ENCODE measurements around the gene SPATA32. TPM values are rescaled to one million over a fixed set of nuclear protein-coding genes. Genes with fewer than 3 reads are reported as not detected.

The SPATA32 gene
- total RNA-seq, 2 experiments from 2014 or later: 0.23 to 0.49 TPM

- Mint-ChIP-seq H3K4me1 (peaks cover 55% of the 10 kb centered on the region), H3K4me3 (peak overlapping the region; percentile 82), H3K27me3 (no peaks in the 10 kb centered on the region), H3K9me3 (ENCODE audit: low read depth) (no peaks in the 10 kb centered on the region), H3K36me3 (peaks cover 42% of the 10 kb centered on the region), H3K27ac (peak overlapping the region; percentile 96)
- ATAC-seq (no peak), DNase-seq (peak; percentile 90)
- CTCF ChIA-PET: interaction anchor here (0.6 to 4.9 kb wide), 18 partner anchors 9 to 138 kb away, joined by 3 to 42 read pairs (median 10); partner anchors contain the start of genes FMNL1 and HEXIM1
These were observed 14.9 kb downstream of the SPATA32 start for GRCh38 chr17:45246861-45247428.

- Mint-ChIP-seq H3K9me3 (ENCODE audit: low read depth) (no peaks in the 10 kb centered on the region), H3K27ac (peak overlapping the region; percentile 96), H3K4me1 (peaks cover 52% of the 10 kb centered on the region), H3K36me3 (peaks cover 42% of the 10 kb centered on the region), H3K27me3 (no peaks in the 10 kb centered on the region), H3K4me3 (peak overlapping the region; percentile 82)
- ATAC-seq (no peak), DNase-seq (no peak)
- CTCF ChIA-PET: interaction anchor here (0.7 to 4.9 kb wide), 11 partner anchors 10 to 138 kb away, joined by 3 to 42 read pairs (median 16); partner anchors contain the start of genes FMNL1 and HEXIM1
These were observed 15.6 kb downstream of the SPATA32 start for GRCh38 chr17:45246338-45246737.

- H3K27ac Mint-ChIP-seq: peak overlapping the region; percentile 49
- peaks cover 48% of the 10 kb centered on the region for H3K4me1 Mint-ChIP-seq
- no peak for DNase-seq
- no peaks in the 10 kb centered on the region for H3K9me3 Mint-ChIP-seq (ENCODE audit: low read depth)
- CTCF ChIA-PET: interaction anchor here (1.0 to 4.9 kb wide), 6 partner anchors 9 to 110 kb away, joined by 3 to 42 read pairs (median 12); partner anchors contain the start of genes ACBD4 and FMNL1
- H3K36me3 Mint-ChIP-seq: peaks cover 46% of the 10 kb centered on the region
- ATAC-seq: no peak
- H3K27me3 Mint-ChIP-seq: no peaks in the 10 kb centered on the region
- no peak overlapping the region for H3K4me3 Mint-ChIP-seq
These were observed 16.9 kb downstream of the SPATA32 start for GRCh38 chr17:45244725-45245656.

- Mint-ChIP-seq H3K27ac (no peak overlapping the region), H3K27me3 (no peaks in the 10 kb centered on the region), H3K4me3 (no peak overlapping the region), H3K36me3 (peaks cover 51% of the 10 kb centered on the region), H3K4me1 (peaks cover 42% of the 10 kb centered on the region), H3K9me3 (ENCODE audit: low read depth) (no peaks in the 10 kb centered on the region)
- CTCF ChIA-PET: interaction anchor here (1.0 to 5.3 kb wide), 4 partner anchors 13 to 109 kb away, joined by 3 to 16 read pairs (median 7); partner anchors contain the start of gene ACBD4
- DNase-seq (no peak), ATAC-seq (no peak)
These were observed 18.1 kb downstream of the SPATA32 start for GRCh38 chr17:45243750-45244149.

- CTCF ChIA-PET: interaction anchor here (1.9 to 16.1 kb wide), 4 partner anchors 11 to 107 kb away, joined by 5 to 386 read pairs (median 14); partner anchors contain the start of genes ACBD4 and FMNL1
- peaks cover 68% of the 10 kb centered on the region for H3K36me3 Mint-ChIP-seq
These were observed 19.9 kb downstream of the SPATA32 start for GRCh38 chr17:45242029-45242414.

GRCh38 chr17:45241328-45242028 is 20.4 kb downstream of the SPATA32 start:
- no peaks in the 10 kb centered on the region for H3K27me3 Mint-ChIP-seq
- H3K9me3 Mint-ChIP-seq (ENCODE audit: low read depth): no peaks in the 10 kb centered on the region
- no peak for DNase-seq
- peaks cover 67% of the 10 kb centered on the region for H3K36me3 Mint-ChIP-seq
- ATAC-seq: no peak
- CTCF ChIA-PET: interaction anchor here (1.9 to 16.1 kb wide), 4 partner anchors 10 to 106 kb away, joined by 5 to 386 read pairs (median 14); partner anchors contain the start of genes ACBD4 and FMNL1
- H3K4me1 Mint-ChIP-seq: peaks cover 33% of the 10 kb centered on the region
- no peak overlapping the region for H3K4me3 Mint-ChIP-seq
- H3K27ac Mint-ChIP-seq: no peak overlapping the region

More at GRCh38 chr17:45242029-45242414, 19.9 kb downstream of the SPATA32 start:
- DNase-seq (no peak), ATAC-seq (no peak)
- no peak overlapping the region for H3K27ac Mint-ChIP-seq
- no peaks in the 10 kb centered on the region for H3K9me3 Mint-ChIP-seq (ENCODE audit: low read depth)
- no peaks in the 10 kb centered on the region for H3K27me3 Mint-ChIP-seq
- no peak overlapping the region for H3K4me3 Mint-ChIP-seq
- peaks cover 39% of the 10 kb centered on the region for H3K4me1 Mint-ChIP-seq

GRCh38 chr17:45240905-45241327 is 21.0 kb downstream of the SPATA32 start:
- no peaks in the 10 kb centered on the region for H3K9me3 Mint-ChIP-seq (ENCODE audit: low read depth)
- peaks cover 69% of the 10 kb centered on the region for H3K36me3 Mint-ChIP-seq
- DNase-seq (no peak), ATAC-seq (no peak)
- no peak overlapping the region for H3K4me3 Mint-ChIP-seq
- H3K27ac Mint-ChIP-seq: no peak overlapping the region
- no peaks in the 10 kb centered on the region for H3K27me3 Mint-ChIP-seq
- H3K4me1 Mint-ChIP-seq: peaks cover 28% of the 10 kb centered on the region
- CTCF ChIA-PET: interaction anchor here (5.3 to 16.1 kb wide), 2 partner anchors 18 to 106 kb away, joined by 16 to 386 read pairs; partner anchors contain the start of genes ACBD4 and FMNL1

- H3K4me3 Mint-ChIP-seq: no peak overlapping the region
- H3K9me3 Mint-ChIP-seq (ENCODE audit: low read depth): no peaks in the 10 kb centered on the region
- DNase-seq: no peak
- ATAC-seq: no peak
- H3K36me3 Mint-ChIP-seq: peaks cover 68% of the 10 kb centered on the region
- H3K4me1 Mint-ChIP-seq: peaks cover 40% of the 10 kb centered on the region
- H3K27ac Mint-ChIP-seq: peak overlapping the region; percentile 63
- CTCF ChIA-PET: interaction anchor here (1.4 to 16.1 kb wide), 3 partner anchors 10 to 103 kb away, joined by 3 to 386 read pairs (median 16); partner anchors contain the start of genes ACBD4 and FMNL1
- no peaks in the 10 kb centered on the region for H3K27me3 Mint-ChIP-seq
These were observed 23.6 kb downstream of the SPATA32 start for GRCh38 chr17:45238155-45238774.

- no peaks in the 10 kb centered on the region for H3K9me3 Mint-ChIP-seq (ENCODE audit: low read depth)
- CTCF ChIA-PET: interaction anchor here (4.0 to 16.1 kb wide), 2 partner anchors 9 to 15 kb away, joined by 32 to 386 read pairs; partner anchors contain the start of gene FMNL1
These were observed 24.2 kb downstream of the SPATA32 start for GRCh38 chr17:45237686-45238085.

GRCh38 chr17:45236282-45236606 is 25.6 kb downstream of the SPATA32 start:
- no peak overlapping the region for H3K27ac Mint-ChIP-seq
- DNase-seq: no peak
- CTCF ChIA-PET: interaction anchor here (1.0 to 16.1 kb wide), 13 partner anchors 11 to 173 kb away, joined by 3 to 386 read pairs (median 5); partner anchors contain the start of genes ACBD4 and FMNL1
- H3K27me3 Mint-ChIP-seq: no peaks in the 10 kb centered on the region
- peaks cover 70% of the 10 kb centered on the region for H3K36me3 Mint-ChIP-seq
- ATAC-seq: no peak
- H3K9me3 Mint-ChIP-seq (ENCODE audit: low read depth): no peaks in the 10 kb centered on the region
- H3K4me1 Mint-ChIP-seq: peaks cover 54% of the 10 kb centered on the region
- no peak overlapping the region for H3K4me3 Mint-ChIP-seq

More at GRCh38 chr17:45237686-45238085, 24.2 kb downstream of the SPATA32 start:
- Mint-ChIP-seq H3K4me3 (no peak overlapping the region), H3K27me3 (no peaks in the 10 kb centered on the region), H3K36me3 (peaks cover 66% of the 10 kb centered on the region), H3K27ac (peak overlapping the region; percentile 63), H3K4me1 (peaks cover 42% of the 10 kb centered on the region)
- ATAC-seq: no peak
- no peak for DNase-seq

- Mint-ChIP-seq H3K9me3 (ENCODE audit: low read depth) (no peaks in the 10 kb centered on the region), H3K27ac (peak overlapping the region; percentile 69), H3K4me3 (no peak overlapping the region), H3K27me3 (no peaks in the 10 kb centered on the region), H3K36me3 (peaks cover 65% of the 10 kb centered on the region), H3K4me1 (peaks cover 58% of the 10 kb centered on the region)
- CTCF ChIA-PET: interaction anchor here (0.6 to 16.1 kb wide), 25 partner anchors 11 to 788 kb away, joined by 3 to 386 read pairs (median 5); partner anchors contain the start of genes ACBD4 and FMNL1
- peak; percentile 82 for DNase-seq
- ATAC-seq: peak; percentile 60
These were observed 26.2 kb downstream of the SPATA32 start for GRCh38 chr17:45235416-45236281.
